Fibroblast of mammary gland (primary cell): ENCODE measurements around the gene C10orf105.

ENCODE experiments used
- DNase-seq: peaks from one replicate; pipeline ENCODE4 v3.0.0-alpha.2; 2010; ENCODE audit warnings: low read depth
- H3K4me3 ChIP-seq: 2 replicates; pipeline ENCODE4 v1.5.1; 2011; ENCODE audit warnings: low read depth, mild to moderate bottlenecking, low read length, moderate library complexity; ENCODE audit not compliant: control insufficient read depth
- CTCF ChIP-seq: conservative IDR thresholded peaks from 2 replicates; pipeline ENCODE4 v1.5.1; 2011; ENCODE audit warnings: low read depth, low read length, inconsistent platforms; ENCODE audit not compliant: control insufficient read depth, insufficient read depth

The C10orf105 gene

DNA sequence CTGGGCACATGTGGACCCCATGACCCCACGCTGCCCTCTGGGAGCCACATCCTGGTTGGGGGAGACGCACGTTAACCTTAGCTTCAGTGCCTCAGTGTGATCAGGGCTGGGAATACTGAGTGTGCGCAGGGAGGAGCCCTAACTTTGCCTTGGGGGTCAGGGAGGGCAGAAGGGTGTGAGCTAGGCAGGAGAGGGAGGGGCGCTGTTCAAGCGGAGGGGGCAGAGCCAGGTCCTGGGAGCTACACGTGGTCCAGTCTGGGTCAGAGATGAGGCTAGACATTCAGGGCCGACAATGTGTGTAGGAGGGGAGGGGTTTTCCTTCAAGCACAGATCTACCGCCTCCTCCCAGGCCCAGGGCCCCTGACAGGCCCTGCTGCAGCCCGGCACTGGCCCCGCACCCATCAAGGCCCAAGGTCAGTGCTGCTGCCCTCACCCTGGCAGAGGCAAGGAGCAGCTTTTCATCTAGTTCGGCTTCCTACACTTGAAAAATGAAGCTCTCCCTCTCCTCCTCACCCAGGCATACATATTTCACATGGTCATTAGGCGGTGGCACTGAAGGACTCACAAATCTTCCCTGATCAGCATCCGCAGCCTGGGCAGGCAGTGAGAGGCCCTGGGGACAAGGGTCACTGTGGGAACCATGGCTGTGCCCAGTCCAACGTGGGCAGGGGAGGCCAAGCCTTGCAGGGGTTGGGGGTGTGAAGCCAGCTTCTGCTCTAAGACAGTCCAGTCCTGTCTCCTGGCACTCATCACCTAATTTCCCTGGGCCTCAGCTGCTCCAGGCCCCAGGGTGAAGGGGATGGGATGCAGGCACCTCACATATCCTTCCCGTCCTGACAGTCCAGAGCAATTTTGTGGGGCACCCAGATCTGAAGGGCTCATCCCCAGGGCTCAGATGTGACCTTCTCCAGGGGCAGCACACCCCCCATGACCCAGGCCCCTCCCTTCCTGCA, 47.3 kb downstream of the C10orf105 start:
- TF ChIP-seq CTCF, result no peak
- H3K4me3 ChIP-seq, result no peak overlapping the region
- no peak for DNase-seq

DNA sequence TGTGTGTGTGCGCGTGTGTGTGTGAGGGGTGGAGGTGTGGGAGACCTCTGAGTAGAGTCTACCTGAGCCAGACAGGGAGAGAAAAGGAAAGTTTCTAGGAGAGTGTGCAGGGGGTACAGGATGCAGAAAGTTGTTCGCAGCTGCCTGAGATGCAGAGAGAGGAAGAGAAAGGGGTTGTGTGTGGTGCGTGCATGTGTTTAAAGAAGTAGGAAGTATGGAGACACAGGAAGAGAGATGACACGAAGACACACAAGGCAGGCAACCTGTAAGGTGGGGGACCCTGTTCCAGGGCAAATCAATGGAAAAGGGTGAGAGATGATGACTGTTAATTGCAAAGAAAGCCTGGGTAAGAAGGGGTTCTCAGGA, 52.2 kb downstream of the C10orf105 start:
- DNase-seq, result no peak
- H3K4me3 ChIP-seq, result no peak overlapping the region
- TF ChIP-seq CTCF, result no peak

GRCh38 chr10:71666639-71667386, 52.8 kb downstream of the C10orf105 start:
- TF ChIP-seq CTCF, result no peak
- DNase-seq, result no peak
- no peak overlapping the region for H3K4me3 ChIP-seq

- TF ChIP-seq CTCF, result no peak
- DNase-seq, result no peak
- H3K4me3 ChIP-seq, result no peak overlapping the region
These were observed 54.1 kb downstream of the C10orf105 start for GRCh38 chr10:71665456-71665855.

DNA sequence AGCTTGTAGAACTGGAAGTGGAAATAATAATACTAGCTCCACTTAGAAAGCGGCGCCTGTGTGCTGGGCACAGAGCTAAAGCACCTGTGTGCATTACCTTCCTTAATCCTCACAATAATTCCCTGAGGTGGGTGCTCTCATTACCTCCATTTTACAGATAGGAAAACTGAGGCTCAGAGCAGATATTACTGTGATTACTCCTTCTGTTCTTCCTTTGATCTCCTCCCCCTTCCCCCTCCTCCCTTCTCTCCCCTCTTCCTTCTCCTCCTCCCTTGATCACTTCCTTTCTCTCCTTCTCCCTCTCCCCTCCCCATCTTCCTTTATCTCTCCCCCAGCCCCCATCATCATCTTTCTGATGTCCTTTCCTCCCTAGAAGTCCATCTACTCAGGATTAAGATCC, 55.0 kb downstream of the C10orf105 start:
- no peak for TF ChIP-seq CTCF
- H3K4me3 ChIP-seq, result no peak overlapping the region
- no peak for DNase-seq

- TF ChIP-seq CTCF, result no peak
- no peak overlapping the region for H3K4me3 ChIP-seq
- DNase-seq, result no peak
These were observed 56.3 kb downstream of the C10orf105 start for GRCh38 chr10:71663311-71663710.
